GM12873 (cell line): ENCODE measurements around the gene ZNF597.

Source experiments
- TF ChIP-seq, protein P1 (sequence below): IDR thresholded peaks from 2 replicates; pipeline ENCODE4 v1.5.1; 2012; ENCODE audit warnings: low read depth, mild to moderate bottlenecking, moderate library complexity, low read length, control low read depth; ENCODE audit not compliant: insufficient read depth; ENCODE audit errors: missing control alignments

ZNF597 gene, protein sequence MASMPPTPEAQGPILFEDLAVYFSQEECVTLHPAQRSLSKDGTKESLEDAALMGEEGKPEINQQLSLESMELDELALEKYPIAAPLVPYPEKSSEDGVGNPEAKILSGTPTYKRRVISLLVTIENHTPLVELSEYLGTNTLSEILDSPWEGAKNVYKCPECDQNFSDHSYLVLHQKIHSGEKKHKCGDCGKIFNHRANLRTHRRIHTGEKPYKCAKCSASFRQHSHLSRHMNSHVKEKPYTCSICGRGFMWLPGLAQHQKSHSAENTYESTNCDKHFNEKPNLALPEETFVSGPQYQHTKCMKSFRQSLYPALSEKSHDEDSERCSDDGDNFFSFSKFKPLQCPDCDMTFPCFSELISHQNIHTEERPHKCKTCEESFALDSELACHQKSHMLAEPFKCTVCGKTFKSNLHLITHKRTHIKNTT

DNA sequence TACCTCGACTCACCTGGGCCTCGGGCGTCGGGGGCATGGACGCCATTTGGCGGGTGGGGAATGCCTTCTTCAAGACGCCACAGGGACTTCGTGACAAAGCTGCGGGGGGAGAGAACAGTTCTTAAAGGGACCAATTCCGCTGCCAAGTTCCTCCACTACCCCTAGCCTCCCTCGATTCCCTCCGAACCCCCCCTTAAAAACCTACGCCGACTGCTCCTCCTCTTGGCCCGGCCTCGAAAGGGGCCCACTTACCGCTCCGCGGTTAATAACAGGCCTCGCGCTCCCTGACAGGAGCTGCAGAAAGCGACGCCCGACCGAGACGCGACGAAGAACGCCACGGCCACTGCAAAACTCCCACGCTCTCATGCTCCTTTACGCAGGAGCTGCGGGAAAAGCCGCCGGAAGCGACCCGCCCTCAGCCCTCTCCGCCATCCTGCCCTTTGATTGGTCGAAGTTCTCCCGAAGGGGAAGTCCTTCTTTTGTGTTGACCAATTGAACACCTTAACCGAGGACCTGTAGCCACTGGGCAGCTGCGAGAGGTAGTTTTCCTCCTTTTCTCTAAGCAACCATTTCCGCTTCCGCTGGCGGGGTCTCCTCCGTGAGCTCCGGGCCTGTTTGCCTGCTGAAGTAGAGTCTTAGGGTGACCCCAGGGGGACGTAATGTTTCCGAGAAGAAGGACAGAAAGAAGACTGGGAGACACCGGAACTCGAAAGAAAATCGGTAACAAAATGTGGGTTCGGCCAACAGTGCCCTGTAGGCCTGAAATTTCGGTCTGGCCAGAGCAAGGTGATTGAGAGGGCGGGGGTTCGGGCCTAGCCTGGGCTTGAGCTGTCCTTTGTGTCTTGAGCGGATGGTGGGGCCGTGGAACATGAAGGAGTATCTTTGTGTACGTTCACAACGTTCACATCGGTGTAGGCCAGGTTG, at the start of gene ZNF597, which contains the start of gene NAA60:
ZNF597 (minus strand) TSS at position 397 of the 924 bp plus-strand sequence; CDS start at position 46, 351 bp downstream.
NAA60 (plus strand) TSS at position 573 of the 924 bp plus-strand sequence. CDS start 32,548 bp downstream, outside the sequence.
- TF ChIP-seq, protein P1, sequence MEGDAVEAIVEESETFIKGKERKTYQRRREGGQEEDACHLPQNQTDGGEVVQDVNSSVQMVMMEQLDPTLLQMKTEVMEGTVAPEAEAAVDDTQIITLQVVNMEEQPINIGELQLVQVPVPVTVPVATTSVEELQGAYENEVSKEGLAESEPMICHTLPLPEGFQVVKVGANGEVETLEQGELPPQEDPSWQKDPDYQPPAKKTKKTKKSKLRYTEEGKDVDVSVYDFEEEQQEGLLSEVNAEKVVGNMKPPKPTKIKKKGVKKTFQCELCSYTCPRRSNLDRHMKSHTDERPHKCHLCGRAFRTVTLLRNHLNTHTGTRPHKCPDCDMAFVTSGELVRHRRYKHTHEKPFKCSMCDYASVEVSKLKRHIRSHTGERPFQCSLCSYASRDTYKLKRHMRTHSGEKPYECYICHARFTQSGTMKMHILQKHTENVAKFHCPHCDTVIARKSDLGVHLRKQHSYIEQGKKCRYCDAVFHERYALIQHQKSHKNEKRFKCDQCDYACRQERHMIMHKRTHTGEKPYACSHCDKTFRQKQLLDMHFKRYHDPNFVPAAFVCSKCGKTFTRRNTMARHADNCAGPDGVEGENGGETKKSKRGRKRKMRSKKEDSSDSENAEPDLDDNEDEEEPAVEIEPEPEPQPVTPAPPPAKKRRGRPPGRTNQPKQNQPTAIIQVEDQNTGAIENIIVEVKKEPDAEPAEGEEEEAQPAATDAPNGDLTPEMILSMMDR = no peak

DNA sequence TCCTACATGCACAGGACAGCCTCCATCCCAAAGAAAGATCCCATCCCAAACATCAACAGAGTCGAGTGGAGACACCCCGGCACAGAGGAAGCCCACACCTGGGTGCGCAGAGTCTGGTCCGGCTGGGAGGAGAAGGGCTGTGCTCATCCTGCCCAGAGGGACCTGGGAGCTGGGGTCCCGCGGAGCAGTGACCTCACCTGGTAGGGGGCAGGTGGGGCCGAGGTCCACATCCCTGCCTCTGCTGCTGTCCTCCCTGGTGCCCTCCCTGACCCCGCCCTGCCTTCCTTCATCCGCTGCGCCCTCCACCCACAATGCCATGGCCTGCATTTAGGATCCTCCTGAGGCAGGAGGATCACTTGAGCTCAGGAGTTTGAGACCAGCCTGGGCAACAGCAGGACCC, 49.1 kb upstream of the ZNF597 start:
- TF ChIP-seq, protein P1 = no peak

DNA sequence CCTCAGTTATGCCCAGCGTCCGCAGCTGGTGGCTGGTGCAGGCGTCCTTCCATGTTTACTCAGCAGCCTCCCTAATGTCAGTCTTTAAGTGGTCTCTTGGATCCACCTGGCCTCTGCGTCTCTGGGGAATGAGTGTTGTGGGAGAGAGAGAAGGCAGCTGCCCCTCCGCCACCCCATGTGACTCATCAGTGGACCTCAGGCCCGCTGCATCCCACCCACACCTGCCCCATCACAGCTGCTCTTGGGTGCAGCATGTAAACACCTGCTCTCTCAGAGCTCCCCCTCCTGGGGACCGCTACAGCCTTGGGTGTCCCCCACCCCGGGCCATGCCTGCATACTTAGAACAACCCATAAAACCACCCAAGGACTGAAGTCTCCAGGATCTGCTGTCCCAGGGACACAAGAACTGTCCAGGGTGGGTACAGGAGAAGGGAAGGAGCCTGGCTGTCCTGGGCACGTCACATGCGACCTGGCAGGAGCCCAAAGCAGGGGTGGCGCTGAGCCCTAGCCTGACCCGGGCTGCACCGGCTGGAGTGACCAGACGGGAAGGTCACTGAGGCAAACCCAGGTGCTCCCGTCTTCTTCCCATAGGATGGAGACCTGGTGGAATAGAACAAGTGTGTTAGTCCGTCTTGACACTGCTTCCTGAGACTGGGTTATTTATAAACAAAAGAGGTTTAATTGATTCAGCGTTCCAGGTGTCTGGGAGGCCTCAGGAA, 47.8 kb upstream of the ZNF597 start:
- TF ChIP-seq, protein P1 = peak; percentile 10

DNA sequence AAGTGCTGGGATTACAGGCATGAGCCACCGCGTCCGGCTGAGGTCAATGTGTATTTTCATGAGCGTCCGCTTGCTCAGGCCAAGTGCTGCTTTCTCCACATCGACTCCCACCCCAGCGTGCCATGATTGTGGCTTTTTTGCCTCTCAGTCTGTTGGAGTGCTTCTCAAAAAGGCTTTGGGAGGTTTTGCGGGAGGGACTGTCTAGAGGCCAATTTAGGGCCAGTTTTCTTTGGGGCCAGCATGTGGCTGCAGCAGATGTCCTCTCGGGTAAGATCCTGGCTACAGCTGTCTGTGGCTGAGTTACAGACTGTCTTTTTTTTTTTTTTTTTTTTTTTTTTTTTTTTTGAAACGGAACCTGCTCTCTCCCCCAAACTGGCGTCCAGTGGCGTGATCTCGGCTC, 45.5 kb upstream of the ZNF597 start:
- TF ChIP-seq, protein P1 = no peak

DNA sequence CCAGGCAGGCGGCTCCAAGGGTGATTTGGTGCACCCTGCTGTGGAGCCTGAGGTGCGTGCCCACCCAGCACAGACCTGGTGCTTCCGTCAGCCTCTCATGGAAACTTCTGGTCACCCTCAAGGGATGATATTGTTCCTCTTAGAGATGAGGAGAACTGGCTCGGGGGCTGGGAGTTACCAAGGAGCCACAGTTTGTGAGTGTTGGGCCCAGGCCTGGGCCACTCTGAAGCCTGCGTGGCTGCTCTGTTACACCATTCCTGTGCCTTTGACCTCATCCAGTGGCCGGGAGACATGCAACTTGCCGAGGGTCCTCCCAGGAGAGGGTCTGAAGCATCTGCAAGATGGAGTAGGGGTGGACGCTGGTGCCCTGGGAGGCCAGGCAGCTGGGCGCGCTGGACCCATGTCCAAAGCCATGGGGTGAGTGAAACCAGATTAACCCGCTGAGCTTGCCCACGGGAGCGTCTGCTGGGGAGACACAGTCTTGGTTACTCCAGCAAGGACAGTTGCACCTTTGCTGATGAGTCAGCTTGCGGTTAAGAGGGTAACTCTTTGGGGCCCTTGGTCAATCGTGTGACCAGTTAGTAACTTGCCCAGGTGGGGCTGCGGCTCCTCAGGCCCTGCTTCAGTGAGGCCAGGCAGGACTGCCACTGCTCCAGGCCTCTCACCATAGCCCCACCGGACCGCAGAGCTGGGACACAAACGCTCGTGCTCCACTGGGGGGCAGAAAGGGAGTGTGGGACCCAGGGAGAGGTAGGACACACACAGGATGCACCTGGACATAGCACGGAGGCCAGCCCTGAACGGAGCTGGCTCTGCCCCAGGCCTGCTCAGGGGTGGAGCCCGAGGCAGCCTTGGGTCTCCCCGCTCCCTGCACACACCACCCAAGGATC, 44.5 kb upstream of the ZNF597 start:
- TF ChIP-seq, protein P1 = no peak

DNA sequence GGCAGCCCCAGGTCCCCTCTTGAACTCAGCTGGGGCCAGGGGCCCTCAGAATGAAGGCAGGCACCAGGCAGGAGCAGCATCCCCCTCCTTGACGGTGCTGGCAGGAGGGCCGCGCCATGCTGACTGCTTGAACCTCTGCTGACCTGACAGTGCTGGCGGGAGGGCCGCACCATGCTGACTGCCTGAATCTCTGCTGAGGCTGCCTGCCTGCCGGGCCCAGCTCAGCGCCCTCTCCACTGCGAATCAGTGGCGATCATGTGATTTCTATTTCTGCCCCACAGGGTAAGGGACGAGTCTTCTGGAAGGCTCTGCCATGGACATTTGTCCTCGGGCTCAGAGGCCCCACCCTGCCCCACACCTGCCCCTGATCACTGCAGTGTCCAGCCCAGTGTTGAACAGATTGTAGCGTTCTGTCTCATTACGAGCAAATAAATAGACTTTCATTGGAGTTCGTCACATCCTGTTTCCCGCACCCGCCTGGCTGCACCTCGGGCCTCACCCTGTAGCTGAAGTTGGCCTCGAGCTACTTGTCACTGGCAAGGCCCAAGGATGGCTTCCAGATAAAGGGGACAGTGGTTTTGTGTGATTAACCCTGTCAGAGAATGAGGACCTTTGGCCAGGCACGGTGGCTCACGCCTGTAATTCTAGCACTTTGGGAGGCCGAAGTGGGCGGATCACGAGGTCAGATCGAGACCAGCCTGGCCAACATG, 43.4 kb upstream of the ZNF597 start:
- TF ChIP-seq, protein P1 = no peak
